Stimulated activated CD8-positive, alpha-beta memory T cell treated with anti-CD3 and anti-CD28 coated beads, Interleukin-2, amount 100 ng/mL, for 48 hours (primary cell): ENCODE measurements around the gene STX1A.
"Not testable (repeated sequence)": the region's sequence is repeated elsewhere in the genome, so short reads cannot be mapped to it uniquely, and the experiment has no call there.

Experiments used
- DNase-seq, 2 donors: peaks; one replicate each; pipeline ENCODE4 v3.0.0-alpha.2; 2020; ENCODE audit warnings: low read depth in 2 of 2

Gene STX1A

GRCh38 chr7:73736885-73737284 lies 17.4 kb upstream of the STX1A start:
- DNase-seq, result no peak

DNA sequence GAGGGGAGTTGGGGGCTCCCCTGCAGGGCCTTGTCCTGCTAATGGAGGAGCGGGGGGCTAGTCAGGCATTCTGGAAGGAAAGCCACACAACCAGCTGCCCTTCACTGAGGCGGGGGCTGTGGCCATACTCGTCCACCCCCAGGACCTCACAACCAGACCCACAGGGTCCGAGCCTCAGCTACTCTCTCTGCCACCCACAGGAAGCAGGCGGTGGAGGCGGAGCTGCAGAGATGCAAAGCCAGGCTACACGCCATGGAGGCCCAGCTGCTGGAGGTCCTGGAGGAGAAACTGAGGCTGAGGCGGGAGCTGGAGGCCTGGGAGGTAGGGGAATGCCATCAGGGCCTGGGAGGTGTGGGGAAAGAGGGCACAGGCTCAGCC lies 16.0 kb upstream of the STX1A start:
- no peak for DNase-seq

GRCh38 chr7:73734619-73735527 lies 15.4 kb upstream of the STX1A start:
- DNase-seq, result peak; percentile 70 to 75

GRCh38 chr7:73732397-73732796 lies 12.9 kb upstream of the STX1A start:
- no peak for DNase-seq

GRCh38 chr7:73730485-73730884 lies 11.0 kb upstream of the STX1A start:
- no peak for DNase-seq

GRCh38 chr7:73728551-73728950 lies 9.1 kb upstream of the STX1A start:
- no peak for DNase-seq

DNA sequence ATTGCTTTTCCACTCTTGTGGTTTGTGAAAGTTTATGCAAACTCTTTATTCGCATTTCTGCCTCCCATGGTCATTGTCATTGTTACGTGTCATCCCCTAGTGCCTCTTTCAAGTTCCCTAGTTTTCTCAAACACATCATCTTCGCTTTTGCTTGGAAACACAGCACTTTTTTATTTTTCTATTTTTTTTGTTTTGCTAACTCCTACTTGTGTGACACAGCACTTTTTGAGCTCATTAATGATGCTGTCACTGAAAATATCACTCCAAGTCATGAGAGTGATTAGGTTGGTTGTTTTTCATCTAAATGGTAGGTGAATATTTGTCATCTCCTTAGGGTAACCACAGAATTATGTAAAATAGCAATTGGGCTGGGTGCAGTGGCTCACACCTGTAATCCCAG lies 8.5 kb upstream of the STX1A start:
- DNase-seq, result no peak

- no peak for DNase-seq
Observed at GRCh38 chr7:73726083-73726466, 6.6 kb upstream of the STX1A start.

- DNase-seq, result no peak
Observed at GRCh38 chr7:73723813-73724212, 4.3 kb upstream of the STX1A start.

GRCh38 chr7:73722785-73723184 lies 3.3 kb upstream of the STX1A start:
- DNase-seq, result no peak

GRCh38 chr7:73722182-73722581 lies 2.7 kb upstream of the STX1A start:
- DNase-seq, result not testable (repeated sequence)

GRCh38 chr7:73721377-73721817 lies 1.9 kb upstream of the STX1A start:
- no peak for DNase-seq

DNA sequence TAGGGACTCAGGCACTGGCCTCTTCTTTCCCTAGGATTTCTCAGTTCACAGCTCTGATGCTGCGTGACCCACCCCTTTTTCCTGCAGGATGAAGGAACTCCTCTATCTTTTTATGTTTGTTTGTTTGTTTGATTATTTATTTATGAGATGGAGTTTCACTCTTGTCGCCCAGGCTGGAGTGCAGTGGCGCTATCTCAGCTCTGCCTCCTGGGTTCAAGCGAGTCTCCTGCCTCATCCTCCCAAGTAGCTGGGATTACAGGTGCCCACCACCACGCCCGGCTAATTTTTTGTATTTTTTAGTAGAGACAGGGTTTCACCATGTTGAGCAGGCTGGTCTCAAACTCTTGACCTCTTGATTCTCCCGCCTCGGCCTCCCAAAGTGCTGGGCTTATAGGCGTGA lies 974 bp upstream of the STX1A start:
- not testable (repeated sequence) for DNase-seq

GRCh38 chr7:73719806-73720169 lies 319 bp upstream of the STX1A start:
- no peak for DNase-seq

- DNase-seq, result no peak
Observed at GRCh38 chr7:73718438-73718881, 1.0 kb downstream of the STX1A start.

- DNase-seq, result peak; percentile 69 to 70
Observed at GRCh38 chr7:73717991-73718405, 1.5 kb downstream of the STX1A start.

DNA sequence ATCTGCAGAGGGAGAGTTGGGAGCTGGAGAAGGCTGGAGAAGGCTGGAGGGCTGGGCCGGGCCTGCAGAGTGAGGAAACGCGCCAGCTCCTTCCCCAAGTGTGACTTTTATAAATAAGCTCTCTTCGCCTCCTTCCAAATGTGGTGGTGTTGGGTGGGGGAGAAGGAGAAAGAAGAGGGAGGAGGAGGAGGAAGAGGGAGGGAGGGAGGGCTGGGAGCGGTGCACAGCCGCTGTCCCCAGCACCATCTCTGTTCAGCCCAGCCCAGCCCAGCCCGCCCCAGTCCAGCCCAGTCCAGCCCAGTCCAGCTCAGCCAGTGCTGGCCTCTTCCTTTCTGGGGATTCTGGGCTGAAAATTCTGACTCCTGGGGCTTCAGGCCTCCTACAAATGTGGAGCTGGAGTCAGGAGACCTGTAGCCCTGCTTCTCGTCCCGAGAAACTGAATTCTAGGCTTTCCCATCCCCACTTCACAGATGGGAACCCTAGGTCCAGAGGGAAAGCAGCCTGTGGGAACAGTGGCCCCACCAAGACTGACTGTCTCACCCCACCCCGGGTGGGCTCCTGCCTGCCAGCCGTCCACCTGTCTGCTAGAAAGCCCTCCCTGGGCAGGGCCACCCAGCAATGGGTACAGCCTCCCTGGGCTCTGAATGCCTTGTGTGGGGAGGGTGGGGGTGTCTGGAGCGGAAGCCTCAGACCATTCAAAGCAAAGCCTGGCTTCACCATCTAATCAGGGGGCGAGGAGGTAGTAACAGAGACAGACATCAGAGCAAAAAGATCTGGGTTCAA lies 2.3 kb downstream of the STX1A start:
- DNase-seq, result no peak

GRCh38 chr7:73716318-73716890 lies 3.1 kb downstream of the STX1A start:
- DNase-seq, result no peak

GRCh38 chr7:73715648-73716317 lies 3.7 kb downstream of the STX1A start:
- DNase-seq, result peak; percentile 43 to 65

DNA sequence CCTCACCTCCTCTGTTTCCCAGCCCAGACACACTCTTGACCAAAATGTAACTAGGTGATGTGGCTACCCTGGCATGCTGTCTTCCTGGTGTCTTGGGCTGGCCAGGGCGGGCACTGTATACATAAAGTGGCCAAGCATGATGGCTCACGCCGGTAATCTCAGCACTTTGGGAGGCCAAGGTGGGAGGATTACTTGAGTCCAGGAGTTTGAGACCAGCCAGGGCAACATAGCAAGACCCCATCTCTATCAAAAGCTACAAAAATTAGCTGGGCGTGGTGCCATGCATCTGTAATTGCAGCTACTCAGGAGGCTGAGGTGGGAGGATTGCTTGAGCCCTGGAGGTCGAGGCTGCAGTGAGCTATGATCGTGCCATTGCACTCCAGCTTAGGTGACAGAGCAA lies 6.2 kb downstream of the STX1A start:
- DNase-seq, result not testable (repeated sequence)

GRCh38 chr7:73712773-73713172 lies 6.7 kb downstream of the STX1A start:
- DNase-seq, result no peak

GRCh38 chr7:73708961-73709549 lies 10.4 kb downstream of the STX1A start:
- DNase-seq, result no peak
